Tibial artery (tissue), 4 donors: Measurements from ENCODE around the gene WDR86.

ENCODE experiments used
- DNase-seq, 2 donors: peaks; one replicate each; pipeline ENCODE4 v3.0.0-alpha.2; 2019
- H3K27ac ChIP-seq, 2 donors: fragments of 200-600 bp; sonication (generic) in 1 of 2; 1 replicate in 1 of 2; 2 replicates in 1 of 2; pipeline ENCODE4 v1.5.1; 2018 to 2019; ENCODE audit warnings: mild to moderate bottlenecking in 1 of 2
- H3K27me3 ChIP-seq, 2 donors: fragments of 200-600 bp; sonication (generic) in 1 of 2; one replicate each; pipeline versions ENCODE4 v1.5.1 to v1.6.0; 2016 to 2019
- H3K36me3 ChIP-seq, 3 donors: fragments of 200-600 bp; sonication (generic) in 2 of 3; one replicate each; pipeline ENCODE4 v1.5.1; 2016 to 2019; ENCODE audit warnings: mild to moderate bottlenecking in 2 of 3
- H3K4me1 ChIP-seq, 4 donors: fragments of 200-600 bp; sonication (generic) in 2 of 4; 1 replicate in 3 of 4; 2 replicates in 1 of 4; pipeline ENCODE4 v1.5.1; 2016 to 2019
- H3K4me3 ChIP-seq, 2 donors: fragments of 200-600 bp; sonication (generic) in 1 of 2; 1 replicate in 1 of 2; 2 replicates in 1 of 2; pipeline ENCODE4 v1.5.1; 2018 to 2019; ENCODE audit warnings: mild to moderate bottlenecking in 2 of 2
- H3K9me3 ChIP-seq, 3 donors: fragments of 200-600 bp; sonication (generic) in 1 of 3; one replicate each; pipeline ENCODE4 v1.5.1; 2016 to 2019
- CTCF ChIP-seq, 2 experiments: fragments of 200-600 bp in 1 of 2; fragments of 450-650 bp in 1 of 2; IDR thresholded peaks; one replicate each; pipeline ENCODE4 v1.5.1; 2017 to 2019; ENCODE audit warnings: antibody characterized with exemption in 2 of 2, mild to moderate bottlenecking in 1 of 2, moderate library complexity in 1 of 2
- intact Hi-C: fragments of 100-400 bp; cut with DNase I; formaldehyde crosslinking; loops from one replicate; pipeline ENCODE4 v1.15.0; 2023; ENCODE audit warnings: low total_unique reads

WDR86 gene

GRCh38 chr7:151397026-151397425 is 12.8 kb downstream of the WDR86 start:
- intact Hi-C loops, result no loop called here
- Histone ChIP-seq H3K4me3 (no peak overlapping the region), H3K9me3 (no peaks in the 10 kb centered on the region), H3K36me3 (peaks cover 0 to 6% (median 0%) of the 10 kb centered on the region in 3 donors), H3K27ac (no peak overlapping the region), H3K27me3 (peaks cover 0 to 25% of the 10 kb centered on the region in 2 donors), H3K4me1 (no peaks in the 10 kb centered on the region)
- no peak for DNase-seq
- no peak for TF ChIP-seq CTCF (IDR thresholded peaks at IDR 0.05)

- TF ChIP-seq CTCF (IDR thresholded peaks at IDR 0.05), result no peak
- Histone ChIP-seq H3K4me1 (no peaks in the 10 kb centered on the region), H3K27ac (no peak overlapping the region), H3K9me3 (no peaks in the 10 kb centered on the region), H3K27me3 (peaks cover 0 to 25% of the 10 kb centered on the region in 2 donors), H3K36me3 (peaks cover 0 to 6% (median 0%) of the 10 kb centered on the region in 3 donors), H3K4me3 (no peak overlapping the region)
- intact Hi-C loops, result no loop called here
- DNase-seq, result no peak
These were observed 13.4 kb downstream of the WDR86 start for GRCh38 chr7:151396328-151396970.

DNA sequence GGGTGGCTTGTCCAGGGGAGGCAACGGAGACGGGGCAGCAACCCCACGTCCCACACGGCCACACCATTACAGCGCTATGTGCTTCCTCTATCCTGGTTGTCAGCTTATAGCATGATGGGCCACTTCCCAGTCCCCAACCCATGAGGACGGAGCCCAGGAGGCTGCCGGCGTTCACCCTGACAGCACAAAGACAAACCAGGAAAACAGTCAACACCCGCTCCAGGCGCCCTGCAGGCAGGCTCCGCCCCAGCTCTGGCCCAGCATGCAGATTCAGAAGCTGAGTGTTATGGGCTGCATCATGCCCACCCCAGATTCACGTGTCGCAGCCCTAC is 14.8 kb downstream of the WDR86 start:
- intact Hi-C loops, result no loop called here
- no peaks in the 10 kb centered on the region for H3K4me1 ChIP-seq
- no peak for DNase-seq

GRCh38 chr7:151394076-151395035 is 15.5 kb downstream of the WDR86 start:
- no peak overlapping the region for H3K27ac ChIP-seq
- intact Hi-C loops, result no loop called here
- no peak overlapping the region for H3K4me3 ChIP-seq
- no peak for TF ChIP-seq CTCF (IDR thresholded peaks at IDR 0.05)
- peaks cover 0 to 6% (median 0%) of the 10 kb centered on the region in 3 donors for H3K36me3 ChIP-seq
- no peaks in the 10 kb centered on the region for H3K9me3 ChIP-seq
- no peak for DNase-seq
- no peaks in the 10 kb centered on the region for H3K4me1 ChIP-seq
- H3K27me3 ChIP-seq, result peaks cover 0 to 30% of the 10 kb centered on the region in 2 donors

More for the DNA sequence above, 14.8 kb downstream of the WDR86 start:
- no peak overlapping the region for H3K27ac ChIP-seq
- no peak overlapping the region for H3K4me3 ChIP-seq
- peaks cover 0 to 30% of the 10 kb centered on the region in 2 donors for H3K27me3 ChIP-seq
- H3K9me3 ChIP-seq, result no peaks in the 10 kb centered on the region
- peaks cover 0 to 6% (median 0%) of the 10 kb centered on the region in 3 donors for H3K36me3 ChIP-seq
- no peak for TF ChIP-seq CTCF (IDR thresholded peaks at IDR 0.05)

DNA sequence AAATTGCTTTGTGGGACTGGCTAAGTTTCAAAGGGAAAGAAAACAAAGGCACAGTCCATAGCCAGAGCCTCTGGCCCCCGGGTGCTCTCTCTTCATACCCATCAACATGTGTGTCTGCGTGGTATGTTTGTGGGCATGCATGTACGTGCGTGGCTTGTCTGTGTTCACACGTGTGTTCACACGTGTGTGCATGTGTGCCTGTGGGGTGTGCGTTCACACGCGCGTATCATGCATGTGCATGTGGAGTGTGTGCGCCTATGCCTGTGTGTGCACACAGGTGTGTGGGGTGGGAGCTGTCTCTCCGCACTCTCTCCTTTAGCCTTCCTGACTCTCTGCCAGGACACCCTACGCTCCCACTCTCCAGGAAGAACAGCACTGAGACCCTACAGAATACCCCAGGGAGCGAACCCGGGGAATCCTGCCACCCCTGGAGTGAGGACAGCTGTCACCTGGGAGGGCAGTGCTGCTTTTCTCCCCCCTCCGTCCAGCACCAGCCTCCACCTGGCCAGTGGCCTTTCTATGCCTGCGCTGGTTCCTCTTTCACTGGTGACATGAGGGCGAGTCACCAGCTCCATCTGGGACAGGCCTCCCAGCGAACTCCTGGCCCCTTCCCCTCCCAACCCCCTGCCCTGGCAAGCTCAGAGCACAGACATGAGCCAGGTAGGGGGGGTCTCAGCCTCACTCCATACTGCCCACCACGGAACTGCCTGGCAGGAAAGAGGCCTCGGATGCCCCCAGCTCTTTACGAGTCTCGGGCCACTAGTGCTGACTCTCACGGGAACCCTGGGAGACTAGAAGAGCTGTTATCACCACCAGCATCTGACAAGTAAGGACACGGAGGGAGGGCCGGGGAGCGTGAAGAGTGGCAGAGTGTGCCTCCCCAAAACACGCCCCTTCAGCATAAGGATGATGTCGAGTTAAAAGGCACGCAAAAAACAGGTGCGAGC is 16.5 kb downstream of the WDR86 start:
- no peak for TF ChIP-seq CTCF (IDR thresholded peaks at IDR 0.05)

More for the DNA sequence above, 16.5 kb downstream of the WDR86 start:
- peaks cover 0 to 30% of the 10 kb centered on the region in 2 donors for H3K27me3 ChIP-seq
- H3K36me3 ChIP-seq, result peaks cover 0 to 6% (median 0%) of the 10 kb centered on the region in 3 donors
- intact Hi-C loops, result no loop called here
- H3K4me3 ChIP-seq, result no peak overlapping the region
- no peaks in the 10 kb centered on the region for H3K4me1 ChIP-seq
- DNase-seq, result no peak
- H3K9me3 ChIP-seq, result no peaks in the 10 kb centered on the region
- no peak overlapping the region for H3K27ac ChIP-seq
